GM21528 (cell line): ENCODE data around the gene KIF1B.
"Not testable (repeated sequence)": the region's sequence is repeated elsewhere in the genome, so short reads cannot be mapped to it uniquely, and the experiment has no call there.

Experiments
- ATAC-seq: cut with Tn5 transposase; IDR thresholded peaks from one replicate; pipeline ENCODE4 v1.9.1; 2021; ENCODE audit warnings: mild to moderate bottlenecking, moderate library complexity; ENCODE audit not compliant: unreplicated experiment, low FRiP score

KIF1B gene

GRCh38 chr1:10380594-10381275 is 170.4 kb downstream of the KIF1B start:
- no peak for ATAC-seq

DNA sequence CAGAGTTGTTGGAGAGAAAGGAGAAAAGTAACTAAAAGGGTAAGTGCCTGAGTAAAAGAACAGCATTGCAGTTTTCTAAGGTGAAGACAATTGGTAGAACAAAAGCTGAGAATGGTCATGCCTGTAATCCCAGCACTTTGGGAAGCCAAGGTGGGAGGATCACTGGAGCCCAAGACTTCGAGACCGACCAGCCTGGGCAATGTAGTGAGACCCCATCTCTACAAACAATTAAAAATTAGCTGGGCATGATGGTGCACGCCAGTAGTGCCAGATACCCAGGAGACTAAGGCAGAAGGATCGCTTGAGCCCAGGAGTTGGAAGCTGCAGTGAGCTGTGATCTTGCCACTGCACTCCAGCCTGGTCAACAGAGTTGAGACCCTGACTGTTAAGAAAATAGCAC is 173.3 kb downstream of the KIF1B start:
- no peak for ATAC-seq

- no peak for ATAC-seq
These were observed 173.8 kb downstream of the KIF1B start for GRCh38 chr1:10384219-10384618.

- ATAC-seq: no peak
These were observed 176.6 kb downstream of the KIF1B start for GRCh38 chr1:10386761-10387676.

DNA sequence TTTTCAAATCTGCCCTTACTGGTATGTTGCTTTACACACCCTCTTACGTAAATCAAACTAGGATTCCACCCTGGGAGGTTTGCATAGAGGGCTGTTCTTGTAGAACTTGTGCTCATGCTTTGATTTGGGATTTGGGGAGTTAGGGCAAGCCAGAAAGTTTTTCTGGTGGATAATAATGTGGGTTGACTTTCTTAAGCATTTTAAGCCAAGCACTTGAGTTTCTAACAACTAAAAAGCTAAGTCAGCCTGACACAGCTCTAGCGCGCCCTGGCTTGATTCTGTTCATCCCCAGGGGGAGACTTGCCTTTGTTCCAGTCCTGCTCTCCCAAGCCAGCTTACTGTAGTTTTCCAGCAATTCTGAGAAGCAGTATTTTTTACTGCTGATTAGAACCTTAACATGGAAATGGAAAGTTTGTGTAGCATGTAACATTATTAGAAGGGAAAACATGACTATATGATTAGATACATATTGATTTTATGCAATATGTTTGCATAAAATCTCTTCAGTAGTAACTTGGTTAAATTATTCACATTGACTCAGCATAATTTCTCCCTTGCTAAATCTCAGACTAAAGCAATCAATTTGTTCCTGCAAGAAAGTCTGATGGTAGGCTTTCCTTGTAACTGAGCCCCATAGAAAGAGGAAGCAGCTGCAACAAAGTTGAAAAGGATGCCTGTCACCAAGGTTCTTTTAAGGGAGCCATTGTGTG is 177.5 kb downstream of the KIF1B start:
- ATAC-seq: no peak

DNA sequence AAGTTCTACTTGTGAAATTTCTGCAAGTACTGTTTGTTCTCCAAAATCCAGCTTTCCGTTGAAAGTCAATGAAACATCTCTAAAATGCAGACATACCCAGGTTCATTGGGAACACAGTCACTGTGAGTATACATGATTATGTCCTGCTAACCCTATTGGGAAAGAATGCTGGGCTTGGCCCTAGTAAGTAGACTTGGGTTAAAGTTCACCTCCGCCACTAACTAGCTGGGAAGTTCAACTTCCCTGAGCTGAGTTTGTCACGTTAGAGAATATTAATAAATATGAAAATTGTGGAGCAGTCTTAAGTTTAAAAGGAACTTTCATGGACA is 178.0 kb downstream of the KIF1B start:
- no peak for ATAC-seq

GRCh38 chr1:10389271-10389973 is 179.1 kb downstream of the KIF1B start:
- ATAC-seq: no peak

DNA sequence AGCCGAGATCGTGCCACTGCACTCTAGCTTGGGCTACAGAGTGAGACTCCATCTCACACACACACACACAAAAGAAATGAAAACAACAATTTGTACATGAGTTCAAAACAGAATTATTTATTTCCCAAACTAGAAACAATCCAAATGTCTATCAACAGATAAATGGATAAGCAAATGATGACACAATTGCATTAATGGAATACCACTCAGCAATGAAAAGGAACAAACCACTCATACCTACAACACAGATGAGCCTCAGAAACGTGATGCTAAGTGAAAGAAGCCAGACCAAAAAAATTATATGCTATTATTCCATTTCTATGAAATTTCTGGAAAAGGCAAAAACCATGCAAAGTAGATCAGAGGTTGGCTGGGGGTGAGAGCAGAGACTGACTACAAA is 186.5 kb downstream of the KIF1B start:
- no peak for ATAC-seq

GRCh38 chr1:10398278-10398733 is 187.9 kb downstream of the KIF1B start:
- no peak for ATAC-seq

DNA sequence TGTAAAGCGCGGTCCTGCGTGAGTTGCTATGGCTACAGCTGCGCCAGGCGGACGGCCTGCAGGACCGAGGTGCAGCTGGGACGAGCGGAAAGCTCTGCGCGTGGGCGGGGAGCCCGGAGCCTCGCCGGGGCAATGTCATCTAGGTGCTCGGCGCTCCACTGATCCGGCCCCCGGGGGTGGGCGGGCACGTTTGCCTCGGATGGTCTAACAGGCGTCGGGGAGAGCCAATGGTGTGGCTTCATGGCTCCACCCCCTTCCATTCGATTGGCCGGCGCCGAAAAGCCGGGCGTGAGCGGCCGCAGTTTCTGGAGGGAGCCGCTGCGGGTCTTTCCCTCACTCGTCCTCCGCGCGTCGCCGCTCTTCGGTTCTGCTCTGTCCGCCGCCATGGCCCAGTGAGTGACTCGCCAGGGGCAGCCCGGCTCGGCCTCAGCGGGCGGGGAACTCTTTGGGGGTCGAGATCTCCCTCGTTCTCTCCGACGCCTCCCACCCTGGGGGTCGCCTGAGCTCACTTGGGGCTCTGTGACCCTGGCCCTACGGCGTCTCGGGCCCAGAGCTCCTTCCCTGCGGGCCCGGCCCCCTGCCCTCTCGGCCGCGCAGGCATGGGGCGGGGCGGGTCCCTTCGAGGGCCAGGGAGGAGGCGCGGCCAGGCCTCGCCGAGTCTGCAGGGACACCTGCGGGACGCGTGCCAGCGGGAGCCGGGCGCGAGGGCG is 188.5 kb downstream of the KIF1B start, which contains the start of gene PGD:
PGD (plus strand) TSS at position 331 of the 710 bp plus-strand sequence; CDS start at position 385, 54 bp downstream.
- peak; percentile 95 for ATAC-seq

DNA sequence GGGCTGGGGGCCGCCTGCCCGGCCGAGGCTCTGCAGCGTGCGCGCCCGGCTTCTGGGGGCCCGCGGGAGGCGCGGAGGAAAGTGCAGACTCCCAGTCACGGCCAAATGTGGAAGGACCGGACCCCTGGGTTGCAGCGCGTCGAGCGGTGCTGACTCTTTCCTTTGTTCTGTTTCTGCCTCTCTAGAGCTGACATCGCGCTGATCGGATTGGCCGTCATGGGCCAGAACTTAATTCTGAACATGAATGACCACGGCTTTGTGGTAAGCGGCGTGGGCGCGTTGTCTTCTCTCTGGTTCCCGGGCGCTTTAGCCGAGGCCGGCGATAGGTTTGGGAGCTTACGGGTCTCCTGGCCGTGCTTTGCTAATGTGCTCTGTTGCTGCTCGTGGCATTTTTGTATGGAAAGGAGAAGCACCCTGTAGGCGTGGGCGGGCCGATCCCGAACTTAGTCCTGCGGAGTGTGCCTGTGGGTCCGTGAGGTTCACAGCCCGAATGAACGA is 189.1 kb downstream of the KIF1B start:
- ATAC-seq: no peak

DNA sequence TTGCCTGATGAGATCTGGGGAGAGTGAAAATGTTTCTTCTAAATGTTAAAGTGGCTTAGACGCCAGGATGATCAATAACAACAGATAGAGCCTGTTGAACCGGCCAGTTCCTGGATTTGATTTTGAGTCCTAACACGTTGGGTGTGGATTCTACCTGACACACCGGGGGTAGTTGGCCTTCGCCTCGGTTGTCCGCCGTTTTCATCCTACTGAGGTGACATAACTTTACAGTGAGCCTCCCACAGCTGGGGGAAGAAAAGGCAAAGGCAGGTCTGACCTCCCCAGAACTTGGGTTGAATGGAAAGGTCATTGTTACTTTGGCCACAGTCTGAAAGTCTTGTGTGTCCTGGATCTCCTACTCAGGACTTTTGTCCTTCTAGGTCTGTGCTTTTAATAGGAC is 189.6 kb downstream of the KIF1B start:
- no peak for ATAC-seq

DNA sequence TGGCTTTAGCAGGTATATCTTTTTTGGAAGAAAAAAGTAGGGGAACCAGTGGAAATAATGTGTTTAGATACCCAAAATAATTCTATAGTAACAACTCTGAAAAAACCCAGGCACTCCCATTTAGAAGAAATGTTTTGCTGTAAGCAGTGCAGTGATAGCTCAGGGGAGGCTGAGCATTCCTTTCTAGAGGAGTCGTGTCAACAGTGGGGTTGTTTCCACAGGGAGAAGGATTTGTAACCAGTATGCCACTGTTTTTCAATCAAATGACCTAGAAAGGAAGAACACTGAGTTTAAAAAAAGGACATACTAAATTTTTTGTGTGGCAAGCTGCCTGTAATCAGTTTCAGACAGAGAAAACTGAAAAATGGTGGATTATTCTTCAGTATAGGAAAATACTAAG is 190.9 kb downstream of the KIF1B start:
- no peak for ATAC-seq

DNA sequence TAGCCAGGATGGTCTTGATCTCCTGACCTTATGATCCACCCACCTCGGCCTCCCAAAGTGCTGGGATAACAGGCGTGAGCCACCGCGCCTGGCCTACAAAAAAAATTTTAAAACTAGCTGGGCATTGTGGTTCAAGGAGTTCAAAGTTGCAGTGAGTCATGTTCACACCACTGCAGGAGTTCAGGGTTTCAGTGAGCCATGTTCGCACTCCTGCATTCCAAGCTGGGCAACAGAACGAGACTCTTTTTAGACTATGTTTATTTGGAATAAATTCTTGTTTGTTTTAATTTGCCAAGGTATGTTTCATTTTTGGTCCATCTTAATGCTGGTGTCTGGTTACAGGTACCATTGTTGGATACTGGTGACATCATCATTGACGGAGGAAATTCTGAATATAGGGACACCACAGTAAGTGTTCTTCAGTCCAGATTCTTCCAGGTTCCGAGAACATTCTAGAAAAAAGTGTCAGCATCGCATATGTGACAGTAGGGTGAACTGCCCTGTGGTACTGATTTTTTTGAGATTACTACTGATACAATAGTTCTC is 192.4 kb downstream of the KIF1B start:
- ATAC-seq: no peak

DNA sequence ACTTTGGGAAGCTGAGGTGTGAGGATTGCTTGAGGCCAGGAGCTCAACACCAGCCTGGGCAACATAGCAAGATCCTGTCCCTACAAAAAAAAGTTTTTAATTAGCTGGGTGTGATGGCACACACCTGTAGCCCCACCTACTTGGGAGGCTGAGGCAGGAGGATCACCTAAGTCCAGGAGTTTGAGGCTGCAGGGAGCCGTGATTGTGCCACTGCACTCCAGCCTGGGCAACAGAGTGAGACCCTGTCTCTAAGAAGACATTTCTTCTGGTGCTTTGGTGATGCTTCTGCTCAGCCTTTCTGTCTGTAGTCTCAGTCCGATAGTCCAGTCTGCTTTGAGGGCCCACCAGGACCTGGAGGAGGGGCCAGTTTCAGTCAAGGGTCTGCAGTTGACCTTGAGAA is 196.8 kb downstream of the KIF1B start:
- no peak for ATAC-seq

DNA sequence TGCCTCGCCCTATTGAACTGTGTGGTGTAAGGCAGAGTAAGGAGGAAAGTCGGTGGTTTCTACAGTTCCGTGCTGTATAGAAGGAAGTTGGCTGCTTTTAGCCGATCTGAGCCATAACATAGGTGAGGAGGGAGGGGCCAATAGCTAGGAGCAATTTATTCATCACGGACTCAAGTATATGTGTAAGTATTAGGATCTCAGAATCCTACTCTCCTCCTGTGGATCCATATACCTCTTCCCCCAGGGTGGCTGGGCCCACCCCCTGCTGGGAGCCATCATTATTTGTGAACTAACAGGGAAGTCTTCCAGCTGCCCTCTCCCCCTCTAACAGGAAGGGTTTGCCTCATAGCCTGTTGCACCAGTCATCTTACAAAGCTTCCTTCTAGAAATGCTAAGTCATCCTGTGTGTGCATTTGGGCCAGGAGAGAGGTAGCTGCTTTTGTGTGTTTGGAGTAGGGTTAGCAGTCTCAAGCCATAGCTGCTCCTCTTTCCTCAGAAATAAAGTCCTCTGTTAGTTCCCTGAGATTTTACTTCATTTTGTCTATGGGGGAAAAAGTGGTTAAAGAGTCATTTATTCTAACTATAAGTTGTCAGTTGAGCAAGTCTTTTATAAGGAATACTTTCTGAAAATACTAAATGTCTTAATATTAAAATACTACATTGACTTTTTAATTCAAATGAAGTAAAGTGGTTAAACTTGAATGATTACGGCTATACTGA is 205.0 kb downstream of the KIF1B start:
- no peak for ATAC-seq

GRCh38 chr1:10415967-10416366 is 205.6 kb downstream of the KIF1B start:
- not testable (repeated sequence) for ATAC-seq

DNA sequence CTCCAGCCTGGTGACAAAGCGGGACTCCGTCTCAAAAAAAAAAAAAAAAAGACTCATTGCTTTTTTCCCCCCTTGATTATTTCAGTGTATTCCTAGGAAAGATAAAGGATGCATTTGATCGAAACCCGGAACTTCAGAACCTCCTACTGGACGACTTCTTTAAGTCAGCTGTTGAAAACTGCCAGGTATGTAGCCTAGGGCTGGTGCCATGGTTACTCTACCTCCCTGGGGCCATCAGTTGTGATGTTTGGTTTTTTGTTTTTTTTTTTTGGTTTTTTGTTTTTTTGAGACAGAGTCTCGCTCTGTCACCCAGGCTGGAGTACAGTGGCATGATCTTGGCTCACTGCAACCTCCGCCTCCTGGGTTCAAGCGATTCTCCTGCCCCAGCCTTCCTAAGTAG is 208.4 kb downstream of the KIF1B start:
- not testable (repeated sequence) for ATAC-seq

DNA sequence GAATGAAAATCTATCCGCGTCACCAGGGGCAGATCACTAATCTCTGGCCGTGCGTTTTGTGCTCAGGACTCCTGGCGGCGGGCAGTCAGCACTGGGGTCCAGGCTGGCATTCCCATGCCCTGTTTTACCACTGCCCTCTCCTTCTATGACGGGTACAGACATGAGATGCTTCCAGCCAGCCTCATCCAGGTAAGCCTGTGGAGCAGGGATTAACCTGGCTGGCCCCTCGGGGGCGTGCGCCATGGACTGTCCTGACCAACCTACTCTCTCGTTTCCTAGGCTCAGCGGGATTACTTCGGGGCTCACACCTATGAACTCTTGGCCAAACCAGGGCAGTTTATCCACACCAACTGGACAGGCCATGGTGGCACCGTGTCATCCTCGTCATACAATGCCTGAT is 209.0 kb downstream of the KIF1B start:
- ATAC-seq: no peak
